GM15510 (cell line): ENCODE data around the gene PNMA1.

ENCODE experiments used
- POLR2A ChIP-seq: IDR thresholded peaks from 3 replicates; pipeline ENCODE4 v1.6.1; 2011; ENCODE audit warnings: borderline replicate concordance; ENCODE audit not compliant: insufficient read length; ENCODE audit errors: extremely low read depth

PNMA1 gene

GRCh38 chr14:73753887-73754795 lies 40.0 kb upstream of the PNMA1 start:
- peak; percentile 28 for TF ChIP-seq POLR2A

DNA sequence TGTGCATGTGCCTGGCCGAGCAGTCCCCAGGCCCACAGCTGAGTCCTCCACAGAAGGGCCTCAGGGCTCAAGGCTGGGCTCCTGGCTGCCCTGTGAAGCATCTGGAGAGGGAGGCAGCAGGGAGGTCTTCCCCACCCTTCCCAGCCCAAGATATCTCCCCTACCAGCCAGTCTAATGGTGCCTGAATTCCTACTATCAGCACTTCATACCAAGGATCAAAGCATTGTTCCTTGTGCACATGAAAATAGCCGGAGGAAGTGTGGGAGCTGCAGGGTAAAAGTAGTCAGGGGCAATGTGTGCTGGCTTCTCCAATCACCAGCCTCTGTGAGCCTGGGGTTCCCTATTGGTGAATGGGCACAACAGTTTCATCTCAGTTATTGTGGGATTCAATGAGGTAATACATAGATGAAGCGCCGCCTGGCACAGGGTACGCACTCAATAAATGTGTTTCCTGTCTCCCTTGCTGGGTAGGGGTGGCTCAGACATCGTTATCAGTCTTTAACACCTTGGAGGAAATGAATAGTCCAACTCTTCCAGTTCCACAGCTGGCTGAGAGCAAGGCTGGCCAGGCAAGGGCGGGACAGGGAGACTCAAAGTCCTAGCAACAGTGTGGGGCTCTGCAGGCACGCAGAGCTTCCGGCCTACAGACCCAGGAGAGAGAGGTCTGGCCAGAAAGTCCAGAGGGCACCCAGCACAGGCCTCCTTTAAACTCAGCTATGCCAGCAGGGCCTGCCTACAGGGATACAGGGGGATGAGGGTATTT lies 39.1 kb upstream of the PNMA1 start:
- TF ChIP-seq POLR2A = no peak

- no peak for TF ChIP-seq POLR2A
Measured at GRCh38 chr14:73752297-73752992, 38.3 kb upstream of the PNMA1 start.

GRCh38 chr14:73751157-73751691 lies 37.0 kb upstream of the PNMA1 start:
- no peak for TF ChIP-seq POLR2A

DNA sequence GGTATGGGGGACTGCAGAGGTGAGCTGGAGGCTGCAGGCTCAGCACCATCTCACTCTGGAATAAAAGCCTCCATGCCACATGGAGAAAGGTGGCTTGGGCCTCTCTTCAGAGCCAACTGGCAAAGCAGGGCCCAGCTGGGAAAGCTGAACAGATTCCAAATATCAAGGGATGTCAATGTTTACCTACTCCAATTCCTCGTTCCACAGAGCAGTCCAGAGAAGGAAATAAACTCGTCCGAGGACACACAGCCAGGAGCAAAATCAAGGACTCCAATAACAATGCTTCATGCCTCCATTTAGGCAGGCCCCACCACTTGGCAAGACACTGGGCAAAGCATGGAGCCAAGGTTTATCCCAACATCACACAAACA lies 36.3 kb upstream of the PNMA1 start:
- TF ChIP-seq POLR2A = no peak

DNA sequence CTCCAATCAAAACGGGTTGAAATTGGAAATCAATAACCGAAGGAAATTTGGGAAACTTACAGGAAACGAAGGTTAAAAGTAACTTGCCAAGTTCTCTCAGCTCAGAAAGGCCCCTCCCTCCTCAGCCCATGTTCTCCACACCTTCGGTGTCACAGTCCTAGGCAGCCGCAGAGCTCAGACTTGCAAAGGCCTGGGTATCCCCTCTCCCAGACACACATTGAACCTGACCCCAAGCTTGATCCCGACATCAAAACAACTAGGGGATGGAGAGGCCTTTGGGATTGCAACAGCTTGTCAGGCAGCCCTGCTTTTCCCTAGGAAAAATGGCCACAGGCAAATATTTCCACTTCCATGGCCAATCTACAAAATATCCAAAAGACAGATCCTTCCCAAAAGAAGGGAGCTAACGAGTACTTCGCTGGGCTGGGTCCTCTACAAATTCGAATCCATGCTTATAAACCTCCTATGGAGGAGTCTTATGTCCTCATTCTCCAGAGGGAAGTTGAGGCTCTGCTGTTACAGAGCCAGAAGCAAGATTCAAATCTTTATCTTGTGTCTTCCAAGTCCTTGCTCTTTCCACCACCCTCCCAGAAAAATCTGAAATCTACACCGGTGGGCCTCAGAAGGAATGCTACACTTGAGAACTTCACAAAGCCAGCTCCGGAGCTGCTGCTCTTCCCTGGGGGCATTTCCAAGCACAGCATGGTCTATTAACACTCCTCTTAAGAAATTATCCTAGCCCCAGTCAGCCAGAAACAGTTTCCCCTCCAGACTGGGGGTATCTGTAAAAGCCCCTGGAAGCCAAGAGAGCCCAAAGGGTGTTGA lies 35.7 kb upstream of the PNMA1 start:
- TF ChIP-seq POLR2A = no peak

GRCh38 chr14:73748858-73749357 lies 34.7 kb upstream of the PNMA1 start:
- TF ChIP-seq POLR2A = no peak

DNA sequence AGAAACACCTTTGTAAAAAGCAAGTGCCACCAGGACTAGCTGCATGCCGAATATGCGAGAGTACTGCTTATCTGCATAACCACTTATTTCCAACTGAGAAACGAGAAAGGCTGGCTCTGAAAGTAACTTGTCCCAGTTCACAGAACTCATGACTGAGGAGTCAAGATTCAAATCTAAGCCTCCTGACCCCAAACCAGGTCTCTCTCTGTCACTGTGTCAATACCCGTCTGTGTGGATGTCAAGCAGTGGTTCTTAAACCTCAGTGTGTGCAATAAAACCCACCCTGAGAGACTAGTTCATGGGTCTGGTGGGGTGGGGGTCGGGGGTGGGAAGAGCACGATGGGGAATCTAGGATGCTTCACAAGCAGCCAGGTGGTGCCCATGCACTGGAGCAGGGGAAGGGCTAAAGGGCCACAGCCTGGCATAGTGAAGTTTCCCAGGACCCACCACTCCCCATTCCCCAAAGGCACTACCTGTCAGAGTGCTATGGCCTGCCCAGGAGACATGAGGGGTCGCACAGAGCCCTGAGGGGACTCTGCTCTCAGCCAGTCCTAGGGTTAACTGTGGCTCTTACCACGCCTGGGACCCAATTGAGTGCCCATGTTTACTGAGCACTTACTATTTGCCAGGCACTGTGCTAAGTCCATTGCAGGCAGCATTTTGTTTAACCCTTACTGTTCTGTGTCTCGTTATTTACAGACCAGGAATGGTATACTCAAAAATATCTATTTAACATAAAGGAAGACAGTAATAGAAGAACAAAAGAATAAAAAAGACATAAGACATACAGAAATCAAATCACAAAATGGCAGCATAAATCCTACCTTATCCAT lies 33.4 kb upstream of the PNMA1 start:
- no peak for TF ChIP-seq POLR2A

DNA sequence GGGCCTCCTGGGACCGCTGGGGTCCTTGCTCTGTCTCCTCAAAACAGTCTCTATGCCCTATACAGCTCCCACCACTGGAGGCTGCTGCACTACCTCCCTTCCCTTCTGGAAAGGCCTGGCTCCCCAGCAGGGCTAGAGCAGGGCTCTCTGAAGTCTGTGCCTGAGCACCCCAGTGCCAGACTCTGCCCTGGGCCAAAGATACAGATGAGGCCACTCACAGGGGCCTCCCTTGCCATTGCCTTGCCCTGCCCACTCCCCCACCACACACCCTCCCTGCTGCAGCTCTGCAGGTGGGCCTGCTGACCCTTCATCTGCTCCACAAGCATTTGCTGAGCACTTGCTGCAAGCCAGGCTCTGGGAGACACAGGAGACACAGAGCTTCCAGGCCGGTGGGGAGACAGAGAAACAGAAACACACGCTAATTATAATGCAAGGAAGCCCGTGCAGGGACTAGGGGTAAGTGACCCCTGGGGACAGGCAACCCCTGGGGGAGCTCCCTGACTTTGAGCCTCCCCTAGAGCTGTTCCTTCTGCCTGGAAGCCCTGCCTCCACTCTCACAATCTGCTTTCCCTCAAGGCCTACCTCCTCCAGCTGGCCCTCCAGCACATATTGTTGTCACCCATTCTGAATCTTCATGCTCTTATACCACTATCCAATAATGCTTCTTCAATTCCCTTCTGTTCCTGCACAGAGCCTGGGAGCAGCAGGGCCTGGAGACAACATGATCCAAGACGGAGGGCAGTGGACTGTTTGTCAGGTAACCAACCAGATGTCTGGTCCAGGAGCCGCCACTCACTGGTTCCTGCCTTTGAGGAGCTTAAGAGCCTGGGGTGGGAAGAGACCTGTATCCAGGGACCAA lies 32.6 kb upstream of the PNMA1 start:
- TF ChIP-seq POLR2A = no peak

GRCh38 chr14:73745571-73746519 lies 31.7 kb upstream of the PNMA1 start:
- no peak for TF ChIP-seq POLR2A

DNA sequence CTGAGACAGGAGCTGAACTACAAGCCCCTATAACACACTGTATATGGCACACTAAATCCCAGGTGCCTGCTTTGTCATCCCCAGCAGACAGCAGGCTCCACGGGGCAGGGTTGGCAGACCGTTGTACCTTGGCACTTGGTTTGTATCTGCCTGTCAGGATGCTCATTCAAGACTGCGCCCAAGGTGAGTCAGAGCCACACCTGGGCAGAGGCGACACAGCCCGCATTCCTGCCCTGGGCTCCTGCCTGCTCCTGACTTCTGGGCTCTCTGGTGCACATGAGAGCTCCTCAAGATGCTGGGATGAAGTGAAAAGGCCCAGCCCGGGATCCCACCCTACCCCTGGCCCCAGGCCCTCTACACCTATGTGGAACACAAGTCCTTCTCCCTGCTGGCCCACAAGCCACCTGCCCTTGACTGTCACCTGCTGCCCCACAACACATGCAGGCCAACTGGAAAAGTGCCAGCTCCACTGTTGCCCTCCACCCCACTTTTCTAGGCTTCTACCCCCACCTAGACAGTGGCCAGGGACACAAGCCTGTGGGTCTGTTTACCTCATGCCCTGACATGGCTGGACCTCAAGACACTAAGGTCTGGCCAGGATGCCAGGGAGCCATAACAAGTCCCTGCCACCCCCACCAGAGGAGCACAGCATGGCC lies 30.8 kb upstream of the PNMA1 start:
- no peak for TF ChIP-seq POLR2A
